Caco-2 (cell line): ENCODE measurements around the gene NOVA2. TPM values are rescaled to one million over a fixed set of nuclear protein-coding genes. Genes with fewer than 3 reads are reported as not detected.

ENCODE experiments used
- BruUV-seq: library from RNA; stranded (reverse); fragments of 400-500 nt; replicated peaks from 2 replicates; lab custom pipeline; 2021; lab: Mats Ljungman, UMichigan
- CTCF ChIA-PET: fragments of 300-600 bp; sonication (Branson Sonifier 250); formaldehyde crosslinking; loops from one replicate; lab custom pipeline; 2022; ENCODE audit warnings: antibody characterized with exemption; lab: Charles Lee
- POLR2A ChIA-PET: fragments of 300-600 bp; sonication (Branson Sonifier 250); formaldehyde crosslinking; loops from one replicate; lab custom pipeline; 2022; ENCODE audit warnings: antibody characterized with exemption; lab: Charles Lee
- DNase-seq, 2 experiments: peaks; one replicate each; pipeline versions ENCODE4 v3.0.0 to v3.0.0-alpha.2; 2020 to 2022
- H3K27me3 ChIP-seq: replicated peaks from 2 replicates; pipeline ENCODE4 v1.6.0; 2011; ENCODE audit warnings: low read length; ENCODE audit not compliant: control insufficient read depth, insufficient read depth
- H3K36me3 ChIP-seq: 2 replicates; pipeline ENCODE4 v1.5.1; 2011; ENCODE audit warnings: low read length; ENCODE audit not compliant: control insufficient read depth, insufficient read depth
- H3K4me1 ChIP-seq: fragments of 250-450 bp; sonication (Bioruptor Pico); 2 replicates; pipeline ENCODE4 v1.5.1; 2020; ENCODE audit warnings: mild to moderate bottlenecking
- H3K4me3 ChIP-seq: 2 replicates; pipeline ENCODE4 v1.5.1; 2011; ENCODE audit warnings: low read depth, mild to moderate bottlenecking, control low read depth, low read length
- H3K9me3 ChIP-seq: fragments of 250-450 bp; sonication (Bioruptor Pico); 2 replicates; pipeline ENCODE4 v1.5.1; 2020; ENCODE audit warnings: mild to moderate bottlenecking, moderate library complexity
- H3K27ac Mint-ChIP-seq: one replicate; pipeline ENCODE4 v1.8.0; 2022; ENCODE audit warnings: mixed read lengths; ENCODE audit not compliant: unreplicated experiment
- H3K27me3 Mint-ChIP-seq: one replicate; pipeline ENCODE4 v1.8.0; 2022; ENCODE audit warnings: mixed read lengths; ENCODE audit not compliant: insufficient read depth, unreplicated experiment
- H3K36me3 Mint-ChIP-seq: one replicate; pipeline ENCODE4 v1.8.0; 2022; ENCODE audit warnings: mild to moderate bottlenecking, mixed read lengths; ENCODE audit not compliant: insufficient read depth, unreplicated experiment
- H3K4me1 Mint-ChIP-seq: one replicate; pipeline ENCODE4 v1.8.0; 2022; ENCODE audit warnings: low read depth, mixed read lengths; ENCODE audit not compliant: unreplicated experiment
- H3K4me3 Mint-ChIP-seq: one replicate; pipeline ENCODE4 v1.8.0; 2022; ENCODE audit warnings: mild to moderate bottlenecking, moderate library complexity, mixed read lengths; ENCODE audit not compliant: unreplicated experiment
- H3K9me3 Mint-ChIP-seq: one replicate; pipeline ENCODE4 v1.8.0; 2022; ENCODE audit warnings: mixed read lengths; ENCODE audit not compliant: unreplicated experiment
- CTCF ChIP-seq, 2 experiments: fragments of 200-600 bp in 1 of 2; IDR thresholded peaks; 1 replicate in 1 of 2; 2 replicates in 1 of 2; pipeline versions ENCODE4 v1.5.1 to v1.8.0; 2011 to 2022; ENCODE audit warnings: antibody characterized with exemption in 1 of 2, control low read depth in 1 of 2, inconsistent platforms in 1 of 2, low read depth in 1 of 2, low read length in 1 of 2, mild to moderate bottlenecking in 1 of 2, moderate library complexity in 1 of 2; ENCODE audit not compliant: insufficient read depth in 1 of 2, severe bottlenecking in 1 of 2, unreplicated experiment in 1 of 2
- intact Hi-C: fragments of 100-400 bp; cut with micrococcal nuclease; formaldehyde crosslinking; loops from one replicate; pipeline ENCODE4 v1.10.0; 2022; ENCODE audit not compliant: unreplicated experiment
- total RNA-seq: library from RNA; stranded (reverse); gene quantifications from 2 replicates; pipeline ENCODE4 v1.2.3, GENCODE V29; 2022

NOVA2 gene
- total RNA-seq, 1 experiment from 2014 or later: 0.05 TPM

DNA sequence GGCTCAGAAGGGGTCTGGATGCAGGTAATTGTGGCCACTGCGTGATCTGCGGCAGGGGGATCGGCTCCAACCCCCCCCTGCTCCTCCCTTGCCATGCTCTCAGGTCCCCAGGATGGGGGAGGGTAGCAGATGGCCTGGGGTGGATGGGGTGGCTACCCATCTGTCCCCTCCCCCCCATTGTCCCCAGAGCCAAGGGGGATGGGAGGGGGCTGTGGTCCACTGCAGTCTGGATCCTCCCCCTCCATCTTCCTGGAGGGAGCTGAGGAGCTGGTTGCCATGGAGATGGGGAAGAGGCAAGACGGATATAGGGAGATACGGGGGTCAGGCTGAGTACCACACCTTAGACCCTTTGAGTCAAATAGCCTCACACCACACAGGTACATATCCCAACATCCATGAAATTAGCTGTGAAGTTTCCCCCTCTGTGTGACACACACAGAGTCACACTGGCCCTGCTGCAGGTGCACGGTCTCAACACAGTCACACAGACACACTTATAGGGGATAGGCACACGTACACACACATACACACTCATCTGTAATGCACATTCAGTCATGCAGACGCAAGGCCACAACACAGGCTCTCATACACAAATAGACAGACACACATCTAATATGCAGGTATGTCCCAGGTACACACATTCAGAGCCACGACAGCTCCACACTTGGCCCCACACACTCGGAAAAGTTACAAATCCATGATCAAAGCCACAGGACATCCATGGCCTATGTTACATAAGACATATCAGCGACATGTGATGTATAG, 1.8 kb upstream of the NOVA2 start:
- H3K4me3 Mint-ChIP-seq: no peak overlapping the region
- CTCF ChIA-PET: interaction anchor here (0.5 kb wide), 1 partner anchor 77 kb away, joined by 4 read pairs; no protein-coding TSS in a partner anchor
- TF ChIP-seq CTCF (IDR thresholded peaks at IDR 0.05; ENCODE audit: insufficient read depth in 1 of 2, low read depth in 1 of 2, low read length in 1 of 2, severe bottlenecking in 1 of 2, unreplicated experiment in 1 of 2): no peak
- intact Hi-C loops: no loop called here
- no peaks in the 10 kb centered on the region for H3K36me3 Mint-ChIP-seq
- POLR2A ChIA-PET: no interaction called here
- BruUV-seq: no TSS peak
- no peaks in the 10 kb centered on the region for H3K27me3 ChIP-seq
- no peaks in the 10 kb centered on the region for H3K36me3 ChIP-seq
- H3K9me3 ChIP-seq: no peaks in the 10 kb centered on the region
- H3K4me1 ChIP-seq: peaks cover 4% of the 10 kb centered on the region; the same call in 1 of the 2 replicates
- H3K4me3 ChIP-seq: no peak overlapping the region
- H3K9me3 Mint-ChIP-seq: no peaks in the 10 kb centered on the region
- no peak for DNase-seq
- H3K27ac Mint-ChIP-seq: no peak overlapping the region
- peaks cover 34% of the 10 kb centered on the region for H3K27me3 Mint-ChIP-seq
- H3K4me1 Mint-ChIP-seq: peaks cover 7% of the 10 kb centered on the region

DNA sequence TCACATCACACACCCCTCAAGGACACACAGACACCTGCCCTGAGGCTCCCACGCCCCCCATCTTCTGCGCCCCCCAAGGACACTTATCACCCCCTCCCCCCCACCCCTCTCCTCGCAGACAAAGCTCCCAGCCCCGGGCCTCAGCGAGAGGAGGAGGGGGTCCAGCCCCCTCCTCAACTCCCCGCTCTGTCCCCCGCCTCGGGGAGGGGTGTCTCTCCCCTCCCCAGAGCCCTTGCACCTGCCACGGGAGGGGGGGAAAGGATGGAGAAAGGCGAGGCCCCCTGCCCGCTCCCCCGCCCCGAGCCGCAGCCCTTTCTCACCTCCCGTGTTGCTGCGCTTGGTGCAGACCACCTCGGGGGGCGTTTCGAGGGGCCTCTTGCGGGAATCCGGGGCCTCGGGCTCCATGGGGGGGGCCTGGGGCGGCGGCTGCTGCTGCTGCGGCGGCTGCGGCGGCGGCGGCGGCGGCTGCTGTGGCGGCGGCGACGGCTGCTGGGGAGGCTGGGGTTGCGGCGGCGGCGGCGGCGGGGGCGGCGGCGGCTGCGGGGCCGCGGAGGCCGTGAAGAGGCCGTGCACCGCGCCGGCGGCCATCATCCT, 621 bp downstream of the NOVA2 start:
- H3K27me3 ChIP-seq: no peaks in the 10 kb centered on the region
- peak in 1 of 2 experiments; percentile 21 for DNase-seq
- no peaks in the 10 kb centered on the region for H3K36me3 Mint-ChIP-seq

More for the DNA sequence above, 621 bp downstream of the NOVA2 start:
- Mint-ChIP-seq H3K4me1 (peaks cover 7% of the 10 kb centered on the region), H3K4me3 (no peak overlapping the region), H3K9me3 (no peaks in the 10 kb centered on the region), H3K27me3 (peaks cover 34% of the 10 kb centered on the region), H3K27ac (no peak overlapping the region)
- no peaks in the 10 kb centered on the region for H3K36me3 ChIP-seq
- no peak overlapping the region for H3K4me3 ChIP-seq
- CTCF ChIA-PET: no interaction called here
- intact Hi-C loops: no loop called here
- POLR2A ChIA-PET: no interaction called here
- no peaks in the 10 kb centered on the region for H3K9me3 ChIP-seq
- H3K4me1 ChIP-seq: peaks cover 4% of the 10 kb centered on the region; the same call in 1 of the 2 replicates
- TF ChIP-seq CTCF (IDR thresholded peaks at IDR 0.05; ENCODE audit: insufficient read depth in 1 of 2, low read depth in 1 of 2, low read length in 1 of 2, severe bottlenecking in 1 of 2, unreplicated experiment in 1 of 2): no peak
- BruUV-seq: no TSS peak
